Parathyroid adenoma (tissue), 2 donors: ENCODE data around the gene HNRNPC.

Experiments
- H2AFZ ChIP-seq: fragments of 300-600 bp; sonication (generic); one replicate; pipeline ENCODE4 v1.7.0; 2017; ENCODE audit warnings: antibody characterized with exemption, mild to moderate bottlenecking
- H3K27ac ChIP-seq: fragments of 300-600 bp; sonication (generic); one replicate; pipeline ENCODE4 v1.7.0; 2017
- H3K27me3 ChIP-seq: fragments of 300-600 bp; sonication (generic); one replicate; pipeline ENCODE4 v1.7.0; 2017; ENCODE audit warnings: low read length; ENCODE audit not compliant: control insufficient read depth, insufficient read depth
- H3K36me3 ChIP-seq: fragments of 300-600 bp; sonication (generic); one replicate; pipeline ENCODE4 v1.7.0; 2017; ENCODE audit warnings: low read length; ENCODE audit not compliant: control insufficient read depth, insufficient read depth
- H3K4me1 ChIP-seq: fragments of 300-600 bp; sonication (generic); one replicate; pipeline ENCODE4 v1.7.0; 2017; ENCODE audit warnings: control low read depth
- H3K4me2 ChIP-seq: fragments of 300-600 bp; sonication (generic); one replicate; pipeline ENCODE4 v1.7.0; 2017; ENCODE audit warnings: low read length
- H3K4me3 ChIP-seq: fragments of 300-600 bp; sonication (generic); one replicate; pipeline ENCODE4 v1.7.0; 2017; ENCODE audit warnings: low read depth, low read length
- H3K79me2 ChIP-seq: fragments of 300-600 bp; sonication (generic); one replicate; pipeline ENCODE4 v1.7.0; 2017; ENCODE audit warnings: control low read depth
- H3K9ac ChIP-seq: fragments of 300-600 bp; sonication (generic); one replicate; pipeline ENCODE4 v1.7.0; 2017; ENCODE audit warnings: mild to moderate bottlenecking
- H3K9me3 ChIP-seq: fragments of 300-600 bp; sonication (generic); one replicate; pipeline ENCODE4 v1.7.0; 2017; ENCODE audit warnings: low read length; ENCODE audit not compliant: control insufficient read depth
- CTCF ChIP-seq: fragments of 300-600 bp; sonication (generic); IDR thresholded peaks from one replicate; pipeline ENCODE4 v1.7.0; 2017; ENCODE audit warnings: antibody characterized with exemption, mild to moderate bottlenecking
- donor health status: primary hyperparathyroidism.

Gene HNRNPC

GRCh38 chr14:21205026-21205677 lies 64.1 kb downstream of the HNRNPC start:
- Histone ChIP-seq H2AFZ (no peak overlapping the region), H3K4me3 (no peak overlapping the region), H3K27me3 (no peaks in the 10 kb centered on the region), H3K79me2 (no peaks in the 10 kb centered on the region), H3K9ac (no peak overlapping the region), H3K36me3 (no peaks in the 10 kb centered on the region), H3K9me3 (no peaks in the 10 kb centered on the region), H3K4me2 (no peak overlapping the region), H3K27ac (no peak overlapping the region), H3K4me1 (peaks cover 4% of the 10 kb centered on the region)
- no peak for TF ChIP-seq CTCF

GRCh38 chr14:21204167-21205025 lies 64.8 kb downstream of the HNRNPC start:
- no peak for TF ChIP-seq CTCF
- Histone ChIP-seq H3K79me2 (no peaks in the 10 kb centered on the region), H3K27me3 (no peaks in the 10 kb centered on the region), H3K9me3 (no peaks in the 10 kb centered on the region), H3K4me1 (peaks cover 4% of the 10 kb centered on the region), H2AFZ (no peak overlapping the region), H3K36me3 (no peaks in the 10 kb centered on the region), H3K4me2 (no peak overlapping the region), H3K9ac (no peak overlapping the region), H3K27ac (no peak overlapping the region), H3K4me3 (no peak overlapping the region)

- no peak overlapping the region for H3K9ac ChIP-seq
- H3K4me3 ChIP-seq: no peak overlapping the region
- no peak overlapping the region for H2AFZ ChIP-seq
- no peaks in the 10 kb centered on the region for H3K9me3 ChIP-seq
- no peak overlapping the region for H3K4me2 ChIP-seq
- no peaks in the 10 kb centered on the region for H3K36me3 ChIP-seq
- H3K4me1 ChIP-seq: peaks cover 2% of the 10 kb centered on the region
- no peak overlapping the region for H3K27ac ChIP-seq
- no peak for TF ChIP-seq CTCF
- no peaks in the 10 kb centered on the region for H3K79me2 ChIP-seq
- no peaks in the 10 kb centered on the region for H3K27me3 ChIP-seq
Observed at GRCh38 chr14:21203470-21204166, 65.6 kb downstream of the HNRNPC start.

- no peak for TF ChIP-seq CTCF
- Histone ChIP-seq H3K27ac (no peak overlapping the region), H3K4me2 (no peak overlapping the region), H3K9me3 (no peaks in the 10 kb centered on the region), H3K4me1 (no peaks in the 10 kb centered on the region), H3K9ac (no peak overlapping the region), H3K27me3 (no peaks in the 10 kb centered on the region), H3K4me3 (no peak overlapping the region), H3K36me3 (no peaks in the 10 kb centered on the region), H3K79me2 (no peaks in the 10 kb centered on the region), H2AFZ (no peak overlapping the region)
Observed at GRCh38 chr14:21202463-21203358, 66.5 kb downstream of the HNRNPC start.
